ENCODE data around the gene C1QTNF2. TPM values are rescaled to one million over a fixed set of nuclear protein-coding genes. Genes with fewer than 3 reads are reported as not detected.

Gene C1QTNF2
- total RNA-seq, 1 experiment from 2014 or later, result not detected

GRCh38 chr5:160382346-160382745 lies 11.9 kb upstream of the C1QTNF2 start:
- Histone ChIP-seq H3K36me3 (replicated peaks; ENCODE audit: control insufficient read depth, insufficient read depth, low read length) (no peaks in the 10 kb centered on the region), H3K4me3 (ENCODE audit: insufficient read depth, low read depth, low read length) (no peak overlapping the region), H3K27me3 (ENCODE audit: control insufficient read depth, insufficient read depth, low read length) (no peaks in the 10 kb centered on the region)
- DNase-seq, result no peak

GRCh38 chr5:160380041-160380440 lies 9.6 kb upstream of the C1QTNF2 start:
- Histone ChIP-seq H3K36me3 (replicated peaks; ENCODE audit: control insufficient read depth, insufficient read depth, low read length) (no peaks in the 10 kb centered on the region), H3K4me3 (ENCODE audit: insufficient read depth, low read depth, low read length) (no peak overlapping the region), H3K27me3 (ENCODE audit: control insufficient read depth, insufficient read depth, low read length) (no peaks in the 10 kb centered on the region; the same call in 1 of the 2 replicates)
- DNase-seq, result no peak

- no peak overlapping the region for H3K4me3 ChIP-seq (ENCODE audit: insufficient read depth, low read depth, low read length)
- H3K36me3 ChIP-seq (replicated peaks; ENCODE audit: control insufficient read depth, insufficient read depth, low read length), result no peaks in the 10 kb centered on the region
- DNase-seq, result no peak
- H3K27me3 ChIP-seq (ENCODE audit: control insufficient read depth, insufficient read depth, low read length), result no peaks in the 10 kb centered on the region; the same call in 1 of the 2 replicates
Measured at GRCh38 chr5:160379511-160379910, 9.1 kb upstream of the C1QTNF2 start.

GRCh38 chr5:160378330-160378729 lies 7.9 kb upstream of the C1QTNF2 start:
- no peaks in the 10 kb centered on the region; the same call in 1 of the 2 replicates for H3K27me3 ChIP-seq (ENCODE audit: control insufficient read depth, insufficient read depth, low read length)
- no peak for DNase-seq
- H3K36me3 ChIP-seq (replicated peaks; ENCODE audit: control insufficient read depth, insufficient read depth, low read length), result no peaks in the 10 kb centered on the region
- H3K4me3 ChIP-seq (ENCODE audit: insufficient read depth, low read depth, low read length), result no peak overlapping the region

- no peaks in the 10 kb centered on the region for H3K36me3 ChIP-seq (replicated peaks; ENCODE audit: control insufficient read depth, insufficient read depth, low read length)
- DNase-seq, result no peak
- H3K27me3 ChIP-seq (ENCODE audit: control insufficient read depth, insufficient read depth, low read length), result no peaks in the 10 kb centered on the region; the same call in 1 of the 2 replicates
- H3K4me3 ChIP-seq (ENCODE audit: insufficient read depth, low read depth, low read length), result no peak overlapping the region
Measured at GRCh38 chr5:160377651-160378050, 7.2 kb upstream of the C1QTNF2 start.

- Histone ChIP-seq H3K4me3 (ENCODE audit: insufficient read depth, low read depth, low read length) (no peak overlapping the region), H3K27me3 (ENCODE audit: control insufficient read depth, insufficient read depth, low read length) (no peaks in the 10 kb centered on the region; the same call in 1 of the 2 replicates), H3K36me3 (replicated peaks; ENCODE audit: control insufficient read depth, insufficient read depth, low read length) (no peaks in the 10 kb centered on the region)
- no peak for DNase-seq
Measured at GRCh38 chr5:160376416-160376815, 6.0 kb upstream of the C1QTNF2 start.

- no peak for DNase-seq
- H3K4me3 ChIP-seq (ENCODE audit: insufficient read depth, low read depth, low read length), result no peak overlapping the region
- H3K36me3 ChIP-seq (replicated peaks; ENCODE audit: control insufficient read depth, insufficient read depth, low read length), result no peaks in the 10 kb centered on the region
- peaks cover 7% of the 10 kb centered on the region for H3K27me3 ChIP-seq (ENCODE audit: control insufficient read depth, insufficient read depth, low read length)
Measured at GRCh38 chr5:160375701-160376100, 5.3 kb upstream of the C1QTNF2 start.

GRCh38 chr5:160375166-160375565 lies 4.7 kb upstream of the C1QTNF2 start:
- Histone ChIP-seq H3K4me3 (ENCODE audit: insufficient read depth, low read depth, low read length) (no peak overlapping the region), H3K36me3 (replicated peaks; ENCODE audit: control insufficient read depth, insufficient read depth, low read length) (no peaks in the 10 kb centered on the region), H3K27me3 (ENCODE audit: control insufficient read depth, insufficient read depth, low read length) (peaks cover 12% of the 10 kb centered on the region)
- DNase-seq, result no peak

GRCh38 chr5:160371294-160371693 lies 868 bp upstream of the C1QTNF2 start:
- H3K36me3 ChIP-seq (replicated peaks; ENCODE audit: control insufficient read depth, insufficient read depth, low read length), result no peaks in the 10 kb centered on the region
- H3K27me3 ChIP-seq (ENCODE audit: control insufficient read depth, insufficient read depth, low read length), result peaks cover 24% of the 10 kb centered on the region
- peak; percentile 14 for DNase-seq
- H3K4me3 ChIP-seq (ENCODE audit: insufficient read depth, low read depth, low read length), result no peak overlapping the region

- Histone ChIP-seq H3K4me3 (ENCODE audit: insufficient read depth, low read depth, low read length) (peak overlapping the region; percentile 45), H3K27me3 (ENCODE audit: control insufficient read depth, insufficient read depth, low read length) (peaks cover 24% of the 10 kb centered on the region), H3K36me3 (replicated peaks; ENCODE audit: control insufficient read depth, insufficient read depth, low read length) (no peaks in the 10 kb centered on the region)
- DNase-seq, result no peak
Measured at GRCh38 chr5:160370713-160371034, 248 bp upstream of the C1QTNF2 start.

- DNase-seq, result no peak
Measured at GRCh38 chr5:160367885-160368284, 2.5 kb downstream of the C1QTNF2 start.

GRCh38 chr5:160367261-160367660 lies 3.2 kb downstream of the C1QTNF2 start:
- H3K36me3 ChIP-seq (replicated peaks; ENCODE audit: control insufficient read depth, insufficient read depth, low read length), result no peaks in the 10 kb centered on the region
- H3K4me3 ChIP-seq (ENCODE audit: insufficient read depth, low read depth, low read length), result no peak overlapping the region
- DNase-seq, result no peak
- H3K27me3 ChIP-seq (ENCODE audit: control insufficient read depth, insufficient read depth, low read length), result peaks cover 24% of the 10 kb centered on the region

More at GRCh38 chr5:160367885-160368284, 2.5 kb downstream of the C1QTNF2 start:
- Histone ChIP-seq H3K4me3 (ENCODE audit: insufficient read depth, low read depth, low read length) (no peak overlapping the region), H3K27me3 (ENCODE audit: control insufficient read depth, insufficient read depth, low read length) (peaks cover 24% of the 10 kb centered on the region), H3K36me3 (replicated peaks; ENCODE audit: control insufficient read depth, insufficient read depth, low read length) (no peaks in the 10 kb centered on the region)

GRCh38 chr5:160366230-160366629 lies 4.2 kb downstream of the C1QTNF2 start:
- DNase-seq, result no peak
- no peak overlapping the region for H3K4me3 ChIP-seq (ENCODE audit: insufficient read depth, low read depth, low read length)
- peaks cover 22% of the 10 kb centered on the region for H3K27me3 ChIP-seq (ENCODE audit: control insufficient read depth, insufficient read depth, low read length)
- H3K36me3 ChIP-seq (replicated peaks; ENCODE audit: control insufficient read depth, insufficient read depth, low read length), result no peaks in the 10 kb centered on the region

GRCh38 chr5:160363660-160364395 lies 6.6 kb downstream of the C1QTNF2 start:
- DNase-seq, result peak; percentile 29
- H3K27me3 ChIP-seq (ENCODE audit: control insufficient read depth, insufficient read depth, low read length), result peaks cover 2% of the 10 kb centered on the region; the same call in 1 of the 2 replicates
- H3K36me3 ChIP-seq (replicated peaks; ENCODE audit: control insufficient read depth, insufficient read depth, low read length), result no peaks in the 10 kb centered on the region
- H3K4me3 ChIP-seq (ENCODE audit: insufficient read depth, low read depth, low read length), result no peak overlapping the region

- no peak for DNase-seq
- Histone ChIP-seq H3K36me3 (replicated peaks; ENCODE audit: control insufficient read depth, insufficient read depth, low read length) (no peaks in the 10 kb centered on the region), H3K27me3 (ENCODE audit: control insufficient read depth, insufficient read depth, low read length) (no peaks in the 10 kb centered on the region), H3K4me3 (ENCODE audit: insufficient read depth, low read depth, low read length) (no peak overlapping the region)
Measured at GRCh38 chr5:160363211-160363610, 7.2 kb downstream of the C1QTNF2 start.
